Liver (tissue), 5 donors: ENCODE data around the gene EXOG. TPM values are rescaled to one million over a fixed set of nuclear protein-coding genes. Genes with fewer than 3 reads are reported as not detected.

Experiments
- polyA plus RNA-seq, 2 donors: library from polyadenylated mRNA; stranded (reverse) in 1 of 2; unstranded in 1 of 2; fragments of 200-250 nt in 1 of 2; fragments of >200 nt in 1 of 2; fragmentation: Nextera tagmentation in 1 of 2; extraction: Ambion mirVana in 1 of 2; gene quantifications; one replicate each; pipeline versions ENCODE4 v1.2.1 to v1.2.3, GENCODE V29; 2013 to 2015
- small RNA-seq: library from RNA; depleted of rRNA; stranded (forward); fragments of <200 nt; gene quantifications from one replicate; pipeline ENCODE3, GENCODE V24; 2014
- total RNA-seq, 2 donors: library from RNA; depleted of rRNA; stranded (reverse); fragments of >200 nt; gene quantifications; one replicate each; pipeline ENCODE4 v1.2.3, GENCODE V29; 2014
- donor health status: healthy.
- donor health status: healthy.
- donor health status: healthy.

EXOG gene
- total and polyA plus RNA-seq, 4 donors: 2.1 to 4.4 (median 3.9) TPM

Small RNA genes lying within 50 kb of the gene (small RNA-seq; reads per million reads assigned to genes)
- gene RF00019: not detected

Other genes with a start within 250 kb of the EXOG start
- under 1 TPM; 0.14 to 0.42 TPM for gene SLC22A13, start 230.5 kb upstream of the EXOG start, total RNA-seq
- gene SLC22A13, start 230.5 kb upstream of the EXOG start, polyA plus RNA-seq: under 1 TPM in 1 of 2 donors, not detected in 1; 0.10 TPM
- gene SLC22A14, start 214.0 kb upstream of the EXOG start, total RNA-seq: under 1 TPM in 1 of 2 donors, not detected in 1; 0.17 TPM
- not detected for gene SLC22A14, start 214.0 kb upstream of the EXOG start, polyA plus RNA-seq
- 10 to 100 TPM; 14.2 to 51.5 TPM for gene XYLB, start 149.6 kb upstream of the EXOG start, total RNA-seq
- 10 to 100 TPM; 14.6 to 21.4 TPM for gene XYLB, start 149.6 kb upstream of the EXOG start, polyA plus RNA-seq
- gene ACVR2B, start 42.5 kb upstream of the EXOG start, total RNA-seq: 1 to 10 TPM; 7.3 to 7.4 TPM
- gene ACVR2B, start 42.5 kb upstream of the EXOG start, polyA plus RNA-seq: 1 to 10 TPM; 1.2 to 2.1 TPM
- under 1 TPM in 1 of 2 donors, not detected in 1; 0.14 TPM for gene SCN5A, start 153.3 kb downstream of the EXOG start, total RNA-seq
- under 1 TPM in 1 of 2 donors, not detected in 1; 0.01 TPM for gene SCN5A, start 153.3 kb downstream of the EXOG start, polyA plus RNA-seq